GM12878 (cell line): Measurements from ENCODE around the gene ASAP2. TPM values are rescaled to one million over a fixed set of nuclear protein-coding genes. Genes with fewer than 3 reads are reported as not detected.

Source experiments
- ATAC-seq: fragments of 200-7000 bp; cut with Tn5 transposase; 3 replicates; pipeline ENCODE4 v1.9.1; 2020; ENCODE audit warnings: mild to moderate bottlenecking, moderate library complexity
- BruUV-seq: library from RNA; stranded (reverse); fragments of 400-500 nt; replicated peaks from 2 replicates; lab custom pipeline; 2021; lab: Mats Ljungman, UMichigan
- CTCF ChIA-PET: fragments of 300-600 bp; sonication (Branson Sonifier 250); formaldehyde crosslinking; extraction: SDS; loops from one replicate; lab custom pipeline; 2021; ENCODE audit warnings: inconsistent platforms; lab: Yijun Ruan, JAX
- POLR2A ChIA-PET: fragments of 350-600 bp; formaldehyde crosslinking; extraction: SDS; loops from one replicate; lab custom pipeline; 2021; ENCODE audit warnings: inconsistent platforms; lab: Charles Lee
- RAD21 ChIA-PET: fragments of 300-600 bp; sonication (Branson Sonifier 250); formaldehyde crosslinking; loops from one replicate; lab custom pipeline; 2023; ENCODE audit warnings: antibody characterized with exemption; ENCODE audit not compliant: unreplicated experiment; lab: Charles Lee
- SMC1A ChIA-PET: fragments of 300-600 bp; sonication (Branson Sonifier 250); formaldehyde crosslinking; loops from one replicate; lab custom pipeline; 2023; ENCODE audit not compliant: unreplicated experiment, uncharacterized antibody; lab: Charles Lee
- DNase-seq: peaks from one replicate; pipeline ENCODE4 v3.0.0-alpha.2; 2011; ENCODE audit warnings: low read depth, low spot score
- FAIRE-seq: peaks from 3 replicates; lab custom pipeline; 2011; peaks lifted over from hg19 to GRCh38; lab: Jason Lieb, UNC
- H2AFZ ChIP-seq: 2 replicates; pipeline ENCODE4 v1.6.0; 2011; ENCODE audit warnings: low read depth, low read length, control low read depth; ENCODE audit not compliant: control insufficient read depth
- H3K27ac ChIP-seq: 2 replicates; pipeline ENCODE4 v1.5.1; 2011; ENCODE audit warnings: control low read depth; ENCODE audit not compliant: control insufficient read depth, insufficient read depth
- H3K27me3 ChIP-seq, 2 experiments: replicated peaks in 1 of 2; 2 replicates each; pipeline versions ENCODE4 v1.6.0 to v1.6.1; 2011; ENCODE audit warnings: low read length in 1 of 2; ENCODE audit not compliant: control insufficient read depth in 2 of 2, insufficient read depth in 2 of 2
- H3K36me3 ChIP-seq, 2 experiments: 2 replicates each; pipeline ENCODE4 v1.5.1; 2011; ENCODE audit warnings: low read length in 1 of 2; ENCODE audit not compliant: control insufficient read depth in 2 of 2, insufficient read depth in 2 of 2
- H3K4me1 ChIP-seq: 2 replicates; pipeline ENCODE4 v1.6.1; 2011; ENCODE audit warnings: mild to moderate bottlenecking, low read length, moderate library complexity, mixed read lengths; ENCODE audit not compliant: control insufficient read depth, insufficient read depth
- H3K4me2 ChIP-seq: 2 replicates; pipeline ENCODE4 v1.6.0; 2011; ENCODE audit warnings: control low read depth; ENCODE audit not compliant: control insufficient read depth, insufficient read depth
- H3K4me3 ChIP-seq: fragments of 200-600 bp; sonication (generic); 2 replicates; pipeline ENCODE4 v1.5.1; 2016
- H3K79me2 ChIP-seq: 2 replicates; pipeline ENCODE4 v1.6.0; 2011; ENCODE audit warnings: low read length; ENCODE audit not compliant: control insufficient read depth, insufficient read depth
- H3K9ac ChIP-seq: 2 replicates; pipeline ENCODE4 v1.8.0; 2011; ENCODE audit warnings: low read length, control low read depth, mixed read lengths; ENCODE audit not compliant: control insufficient read depth, insufficient read depth
- H3K9me3 ChIP-seq: replicated peaks from 3 replicates; pipeline ENCODE4 v1.5.1; 2011; ENCODE audit warnings: mild to moderate bottlenecking, low read length; ENCODE audit not compliant: control insufficient read depth, insufficient read depth
- H4K20me1 ChIP-seq: 2 replicates; pipeline ENCODE4 v1.6.0; 2011; ENCODE audit not compliant: control insufficient read depth, insufficient read depth
- CEBPZ ChIP-seq: fragments of 150-350 bp; IDR thresholded peaks from 2 replicates; pipeline ENCODE4 v1.6.1; 2016; ENCODE audit warnings: low read depth, low read length
- CTCF ChIP-seq, 3 experiments: IDR thresholded peaks in 2 of 3; conservative IDR thresholded peaks in 1 of 3; 2 replicates each; pipeline ENCODE4 v1.5.1; 2011; ENCODE audit warnings: low read depth in 3 of 3, low read length in 3 of 3, mild to moderate bottlenecking in 3 of 3, control low read depth in 2 of 3, moderate library complexity in 2 of 3, inconsistent platforms in 1 of 3, mixed read lengths in 1 of 3; ENCODE audit not compliant: control insufficient read depth in 2 of 3, insufficient read depth in 1 of 3; ENCODE audit errors: extremely low read depth in 1 of 3
- MAX ChIP-seq: IDR thresholded peaks from 2 replicates; pipeline ENCODE4 v1.6.1; 2012; ENCODE audit warnings: low read depth, low read length, improper control_type of control experiment
- PAX8 ChIP-seq: fragments of 450-650 bp; IDR thresholded peaks from 2 replicates; pipeline ENCODE4 v1.6.1; 2017; ENCODE audit warnings: mild to moderate bottlenecking, moderate library complexity
- POLR2AphosphoS2 ChIP-seq: IDR thresholded peaks from 2 replicates; pipeline ENCODE4 v1.6.1; 2011; ENCODE audit warnings: low read depth, mild to moderate bottlenecking, low read length, improper control_type of control experiment, moderate library complexity
- PRDM15 ChIP-seq: fragments of 450-650 bp; formaldehyde crosslinking; IDR thresholded peaks from 2 replicates; pipeline ENCODE4 v1.4.0; 2020; ENCODE audit warnings: mild to moderate bottlenecking, moderate library complexity
- RUNX3 ChIP-seq: IDR thresholded peaks from 2 replicates; pipeline ENCODE4 v1.6.1; 2012; ENCODE audit warnings: low read length, inconsistent platforms
- SREBF1 ChIP-seq: IDR thresholded peaks from 2 replicates; pipeline ENCODE4 v1.6.1; 2012; ENCODE audit warnings: mild to moderate bottlenecking, low read length
- TBL1XR1 ChIP-seq: IDR thresholded peaks from 2 replicates; pipeline ENCODE4 v1.6.1; 2012; ENCODE audit warnings: low read depth, low read length, improper control_type of control experiment
- TCF12 ChIP-seq: IDR thresholded peaks from 2 replicates; pipeline ENCODE4 v1.6.1; 2011; ENCODE audit warnings: low read depth, mild to moderate bottlenecking, low read length
- ZBTB4 ChIP-seq: fragments of 450-650 bp; formaldehyde crosslinking; IDR thresholded peaks from 2 replicates; pipeline ENCODE4 v1.4.0; 2022; ENCODE audit warnings: mild to moderate bottlenecking, moderate library complexity
- WGBS: methylation state at CpG from one replicate; pipeline ENCODE4 v1.1.6; 2016; ENCODE audit warnings: low lambda C conversion rate; ENCODE audit not compliant: insufficient replicate concordance, insufficient coverage; ENCODE audit errors: missing lambda C conversion rate; 5-methylcytosine and 5-hydroxymethylcytosine counted together
- in situ Hi-C: fragments of 300-500 bp; cut with MboI; formaldehyde crosslinking; loops from 9 replicates; pipeline ENCODE4 v1.14.3; 2018; ENCODE audit warnings: mixed read lengths
- intact Hi-C: fragments of 100-400 bp; cut with micrococcal nuclease; formaldehyde crosslinking; loops from one replicate; pipeline ENCODE4 v1.14.2; 2022; ENCODE audit not compliant: unreplicated experiment
- polyA plus RNA-seq, 11 experiments: library from polyadenylated mRNA; depleted of rRNA in 4 of 11; unstranded in 6 of 11; stranded (reverse) in 5 of 11; fragments of >200 nt; fragmentation: Nextera tagmentation in 4 of 11; fragmentation: Illumina TruSeq in 1 of 11; extraction: Ambion mirVana in 4 of 11; extraction: Trizol in 1 of 11; gene quantifications; 1 replicate in 1 of 11; 2 replicates in 10 of 11; pipeline versions ENCODE4 v1.2.1 to v1.2.3, GENCODE V29; 2011 to 2016; ENCODE audit warnings: inconsistent platforms in 2 of 11, missing spikeins in 2 of 11, low read depth in 1 of 11
- total RNA-seq, 4 experiments: library from RNA; depleted of rRNA in 3 of 4; stranded (reverse); fragments of >200 nt in 3 of 4; fragmentation: Illumina TruSeq in 1 of 4; extraction: Trizol in 1 of 4; gene quantifications; 2 replicates each; pipeline versions ENCODE4 v1.2.1 to v1.2.3, GENCODE V29; 2013 to 2021

ASAP2 gene
- total and polyA plus RNA-seq, 10 of the 15 experiments (the other 5 are each of a cell fraction or from before 2014, with no cell fraction given), result 0.05 to 0.27 (median 0.07) TPM; not detected in 4

DNA sequence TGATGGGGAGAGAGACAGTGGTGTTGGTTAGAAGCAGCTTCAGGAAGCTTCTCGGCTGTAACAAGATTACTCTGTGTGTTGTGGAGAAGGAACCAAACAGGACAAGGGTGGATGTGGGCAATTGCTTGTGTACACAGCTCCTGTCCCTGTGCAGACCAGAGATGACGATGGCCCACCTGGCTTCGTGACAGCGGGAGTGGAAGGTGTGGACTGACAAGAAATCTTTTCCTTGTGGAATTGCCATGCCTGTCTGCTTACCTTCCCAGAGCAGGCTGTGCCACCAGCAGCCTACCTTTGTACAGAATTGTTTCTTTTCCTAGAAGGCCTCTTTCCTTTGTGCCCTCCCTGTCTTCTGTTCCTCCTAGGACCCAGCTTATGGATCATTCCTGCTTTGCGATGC is 122.9 kb downstream of the ASAP2 start:
- no TSS peak for BruUV-seq
- H3K4me2 ChIP-seq, result no peak overlapping the region
- 40% methylated on average over 5 of the region's 5 CpGs for WGBS
- H3K4me3 ChIP-seq, result no peak overlapping the region
- FAIRE-seq, result no peak
- intact Hi-C loops (no loop called here), in situ Hi-C loops (no loop called here)
- ChIA-PET RAD21 (interaction anchor here (1.1 kb wide), 1 partner anchor 186 kb away, joined by 3 read pairs; no protein-coding TSS in a partner anchor), POLR2A (no interaction called here), CTCF (interaction anchor here (1.2 to 2.4 kb wide), 2 partner anchors 42 to 124 kb away, joined by 4 to 5 read pairs; no protein-coding TSS in a partner anchor), SMC1A (no interaction called here)
- H3K4me1 ChIP-seq, result no peaks in the 10 kb centered on the region; the same call in 1 of the 2 replicates
- no peak overlapping the region for H3K9ac ChIP-seq
- no peak overlapping the region for H3K27ac ChIP-seq
- no peaks in the 10 kb centered on the region for H3K79me2 ChIP-seq
- no peak overlapping the region for H2AFZ ChIP-seq
- no peak for DNase-seq
- no peaks in the 10 kb centered on the region for H4K20me1 ChIP-seq
- H3K27me3 ChIP-seq, result peaks cover 0 to 2% of the 10 kb centered on the region in 2 experiments; a peak in 2 of 4 replicates
- no peak for ATAC-seq
- no peaks in the 10 kb centered on the region for H3K9me3 ChIP-seq
- H3K36me3 ChIP-seq, result no peaks in the 10 kb centered on the region
- TF ChIP-seq TCF12, result no peak
- TF ChIP-seq RUNX3, result no peak
- no peak for TF ChIP-seq PAX8
- TF ChIP-seq ZBTB4, result no peak
- TF ChIP-seq TBL1XR1, result no peak
- TF ChIP-seq PRDM15, result no peak
- no peak for TF ChIP-seq SREBF1
- no peak for TF ChIP-seq CTCF (IDR thresholded peaks at IDR 0.05 in 2 of 3, conservative IDR thresholded peaks at IDR 0.05 in 1 of 3; ENCODE audit: control insufficient read depth in 2 of 3, extremely low read depth in 1 of 3, insufficient read depth in 1 of 3, low read depth in 3 of 3, low read length in 3 of 3)
- no peak for TF ChIP-seq POLR2AphosphoS2
- no peak for TF ChIP-seq CEBPZ
- no peak for TF ChIP-seq MAX
